Thoracic aorta (tissue), 2 donors: ENCODE data around the gene ALX1. TPM values are rescaled to one million over a fixed set of nuclear protein-coding genes. Genes with fewer than 3 reads are reported as not detected.

Experiments used
- ATAC-seq: fragments of 150-250 bp; one replicate; pipeline ENCODE4 v1.8.0; 2017; ENCODE audit warnings: low read depth; ENCODE audit not compliant: insufficient number of reproducible peaks, low FRiP score
- DNase-seq: peaks from one replicate; pipeline ENCODE4 v3.0.0-alpha.2; 2020; ENCODE audit warnings: low spot score
- H3K27ac ChIP-seq, 2 donors: fragments of 200-600 bp; sonication (generic); 1 replicate in 1 of 2; 2 replicates in 1 of 2; pipeline ENCODE4 v1.5.1; 2016; ENCODE audit warnings: mild to moderate bottlenecking in 2 of 2, moderate library complexity in 2 of 2
- H3K27me3 ChIP-seq: fragments of 200-600 bp; sonication (generic); replicated peaks from 2 replicates; pipeline ENCODE4 v1.6.0; 2016; ENCODE audit warnings: mild to moderate bottlenecking; ENCODE audit not compliant: insufficient read depth
- H3K36me3 ChIP-seq: fragments of 200-600 bp; sonication (generic); one replicate; pipeline ENCODE4 v1.5.1; 2016
- H3K4me1 ChIP-seq, 2 donors: fragments of 200-600 bp; sonication (generic); 1 replicate in 1 of 2; 2 replicates in 1 of 2; pipeline versions ENCODE4 v1.5.1 to v1.6.0; 2016; ENCODE audit warnings: low read depth in 2 of 2, mild to moderate bottlenecking in 1 of 2; ENCODE audit not compliant: control insufficient read depth in 1 of 2
- H3K4me3 ChIP-seq: fragments of 200-600 bp; sonication (generic); 2 replicates; pipeline ENCODE4 v1.5.1; 2016; ENCODE audit warnings: mild to moderate bottlenecking
- H3K9me3 ChIP-seq: fragments of 200-600 bp; sonication (generic); 2 replicates; pipeline ENCODE4 v1.5.1; 2016
- total RNA-seq, 2 donors: library from RNA; depleted of rRNA; stranded (reverse); fragments of >200 nt; gene quantifications; one replicate each; pipeline versions ENCODE4 v1.1.0 to v1.2.3, GENCODE V29; 2016
- TF ChIP-seq, protein P1 (sequence below): fragments of 200-600 bp; sonication (generic); IDR thresholded peaks from one replicate; pipeline ENCODE4 v1.5.1; 2019; ENCODE audit warnings: antibody characterized with exemption

The ALX1 gene
- total RNA-seq, 2 donors from 2014 or later: not detected

- H3K27me3 ChIP-seq: no peaks in the 10 kb centered on the region
- DNase-seq (no peak), ATAC-seq (no peak)
- H3K4me1 ChIP-seq: no peaks in the 10 kb centered on the region
- no peak overlapping the region for H3K4me3 ChIP-seq
- no peak overlapping the region for H3K27ac ChIP-seq
- TF ChIP-seq, protein P1, sequence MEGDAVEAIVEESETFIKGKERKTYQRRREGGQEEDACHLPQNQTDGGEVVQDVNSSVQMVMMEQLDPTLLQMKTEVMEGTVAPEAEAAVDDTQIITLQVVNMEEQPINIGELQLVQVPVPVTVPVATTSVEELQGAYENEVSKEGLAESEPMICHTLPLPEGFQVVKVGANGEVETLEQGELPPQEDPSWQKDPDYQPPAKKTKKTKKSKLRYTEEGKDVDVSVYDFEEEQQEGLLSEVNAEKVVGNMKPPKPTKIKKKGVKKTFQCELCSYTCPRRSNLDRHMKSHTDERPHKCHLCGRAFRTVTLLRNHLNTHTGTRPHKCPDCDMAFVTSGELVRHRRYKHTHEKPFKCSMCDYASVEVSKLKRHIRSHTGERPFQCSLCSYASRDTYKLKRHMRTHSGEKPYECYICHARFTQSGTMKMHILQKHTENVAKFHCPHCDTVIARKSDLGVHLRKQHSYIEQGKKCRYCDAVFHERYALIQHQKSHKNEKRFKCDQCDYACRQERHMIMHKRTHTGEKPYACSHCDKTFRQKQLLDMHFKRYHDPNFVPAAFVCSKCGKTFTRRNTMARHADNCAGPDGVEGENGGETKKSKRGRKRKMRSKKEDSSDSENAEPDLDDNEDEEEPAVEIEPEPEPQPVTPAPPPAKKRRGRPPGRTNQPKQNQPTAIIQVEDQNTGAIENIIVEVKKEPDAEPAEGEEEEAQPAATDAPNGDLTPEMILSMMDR: no peak
- no peaks in the 10 kb centered on the region for H3K9me3 ChIP-seq
- no peaks in the 10 kb centered on the region for H3K36me3 ChIP-seq
These were observed 19.0 kb downstream of the ALX1 start for GRCh38 chr12:85299053-85299452.

GRCh38 chr12:85301051-85301450 is 21.0 kb downstream of the ALX1 start:
- ATAC-seq (no peak), DNase-seq (no peak)
- Histone ChIP-seq H3K36me3 (no peaks in the 10 kb centered on the region), H3K4me1 (no peaks in the 10 kb centered on the region), H3K9me3 (no peaks in the 10 kb centered on the region), H3K27ac (no peak overlapping the region), H3K4me3 (no peak overlapping the region), H3K27me3 (no peaks in the 10 kb centered on the region)
- TF ChIP-seq, protein P1: no peak

GRCh38 chr12:85308374-85308773 is 28.4 kb downstream of the ALX1 start:
- no peaks in the 10 kb centered on the region for H3K9me3 ChIP-seq
- TF ChIP-seq, protein P1: no peak
- no peak overlapping the region for H3K4me3 ChIP-seq
- H3K27me3 ChIP-seq: no peaks in the 10 kb centered on the region
- no peak overlapping the region for H3K27ac ChIP-seq
- ATAC-seq: no peak
- no peak for DNase-seq
- H3K36me3 ChIP-seq: no peaks in the 10 kb centered on the region
- H3K4me1 ChIP-seq: no peaks in the 10 kb centered on the region

GRCh38 chr12:85309125-85309566 is 29.1 kb downstream of the ALX1 start:
- no peaks in the 10 kb centered on the region for H3K4me1 ChIP-seq
- TF ChIP-seq, protein P1: no peak
- no peaks in the 10 kb centered on the region for H3K36me3 ChIP-seq
- no peak for DNase-seq
- H3K27me3 ChIP-seq: no peaks in the 10 kb centered on the region
- H3K27ac ChIP-seq: no peak overlapping the region
- H3K4me3 ChIP-seq: no peak overlapping the region
- H3K9me3 ChIP-seq: no peaks in the 10 kb centered on the region
- no peak for ATAC-seq

DNA sequence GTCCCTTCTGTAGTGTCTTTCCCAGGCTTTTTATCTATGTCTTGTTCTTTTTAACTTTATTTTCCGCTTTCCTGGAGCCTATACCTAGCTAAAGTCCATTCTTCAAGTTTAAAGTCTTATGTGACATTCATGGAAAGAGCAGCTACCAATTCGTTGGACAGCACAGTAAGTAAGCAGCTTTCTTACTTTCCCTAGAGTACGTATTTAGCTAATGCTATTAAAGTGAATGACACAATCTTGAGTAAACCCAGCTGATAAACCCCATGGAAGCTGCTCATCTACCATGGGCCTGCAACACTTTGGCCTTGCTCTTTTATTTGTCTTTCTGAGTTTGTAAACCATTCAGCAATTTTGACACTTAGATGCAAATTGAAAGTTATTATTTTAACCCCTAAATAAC is 30.0 kb downstream of the ALX1 start:
- Histone ChIP-seq H3K27me3 (no peaks in the 10 kb centered on the region), H3K27ac (no peak overlapping the region), H3K36me3 (no peaks in the 10 kb centered on the region), H3K4me3 (no peak overlapping the region), H3K4me1 (no peaks in the 10 kb centered on the region), H3K9me3 (no peaks in the 10 kb centered on the region)
- ATAC-seq (no peak), DNase-seq (no peak)
- TF ChIP-seq, protein P1: no peak
